ENCODE data around the gene ABCB7.
"Not testable (repeated sequence)": the region's sequence is repeated elsewhere in the genome, so short reads cannot be mapped to it uniquely, and the experiment has no call there.

The ABCB7 gene

DNA sequence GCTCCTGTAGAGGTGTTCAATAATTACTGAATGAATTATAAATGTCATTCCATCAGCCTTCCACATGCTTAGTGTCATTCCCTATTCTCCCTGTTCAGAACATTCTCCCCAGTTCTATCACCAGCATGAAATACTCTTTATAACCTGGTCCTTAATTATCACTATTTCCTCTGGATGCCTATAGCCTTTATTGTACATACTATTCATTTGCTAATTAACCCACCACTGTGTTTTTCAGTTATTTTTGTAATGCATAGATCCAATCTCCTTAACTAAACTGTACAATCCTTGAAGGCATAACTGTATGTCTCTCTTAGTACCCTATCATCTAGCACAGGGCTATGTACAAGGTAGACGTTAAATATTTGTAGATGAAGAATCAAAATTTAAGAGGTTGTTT, 1.2 kb downstream of the ABCB7 start:
- peak overlapping the region; percentile 81 for H3K4me3 ChIP-seq (replicated peaks; ENCODE audit: low read depth, low read length)
- DNase-seq (ENCODE audit: low read depth) = no peak
- TF ChIP-seq, protein P1, sequence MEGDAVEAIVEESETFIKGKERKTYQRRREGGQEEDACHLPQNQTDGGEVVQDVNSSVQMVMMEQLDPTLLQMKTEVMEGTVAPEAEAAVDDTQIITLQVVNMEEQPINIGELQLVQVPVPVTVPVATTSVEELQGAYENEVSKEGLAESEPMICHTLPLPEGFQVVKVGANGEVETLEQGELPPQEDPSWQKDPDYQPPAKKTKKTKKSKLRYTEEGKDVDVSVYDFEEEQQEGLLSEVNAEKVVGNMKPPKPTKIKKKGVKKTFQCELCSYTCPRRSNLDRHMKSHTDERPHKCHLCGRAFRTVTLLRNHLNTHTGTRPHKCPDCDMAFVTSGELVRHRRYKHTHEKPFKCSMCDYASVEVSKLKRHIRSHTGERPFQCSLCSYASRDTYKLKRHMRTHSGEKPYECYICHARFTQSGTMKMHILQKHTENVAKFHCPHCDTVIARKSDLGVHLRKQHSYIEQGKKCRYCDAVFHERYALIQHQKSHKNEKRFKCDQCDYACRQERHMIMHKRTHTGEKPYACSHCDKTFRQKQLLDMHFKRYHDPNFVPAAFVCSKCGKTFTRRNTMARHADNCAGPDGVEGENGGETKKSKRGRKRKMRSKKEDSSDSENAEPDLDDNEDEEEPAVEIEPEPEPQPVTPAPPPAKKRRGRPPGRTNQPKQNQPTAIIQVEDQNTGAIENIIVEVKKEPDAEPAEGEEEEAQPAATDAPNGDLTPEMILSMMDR (IDR thresholded peaks at IDR 0.05; ENCODE audit: low read length, missing control alignments) = no peak

- TF ChIP-seq, protein P1 (IDR thresholded peaks at IDR 0.05; ENCODE audit: low read length, missing control alignments) = no peak
- DNase-seq (ENCODE audit: low read depth) = peak; percentile 29
These were observed 4.1 kb downstream of the ABCB7 start for GRCh38 chrX:75151827-75152592.

GRCh38 chrX:75149654-75150053, 6.4 kb downstream of the ABCB7 start:
- TF ChIP-seq, protein P1 (IDR thresholded peaks at IDR 0.05; ENCODE audit: low read length, missing control alignments) = no peak
- no peak overlapping the region for H3K4me3 ChIP-seq (replicated peaks; ENCODE audit: low read depth, low read length)
- DNase-seq (ENCODE audit: low read depth) = no peak

More at GRCh38 chrX:75151827-75152592, 4.1 kb downstream of the ABCB7 start:
- no peak overlapping the region for H3K4me3 ChIP-seq (replicated peaks; ENCODE audit: low read depth, low read length)

DNA sequence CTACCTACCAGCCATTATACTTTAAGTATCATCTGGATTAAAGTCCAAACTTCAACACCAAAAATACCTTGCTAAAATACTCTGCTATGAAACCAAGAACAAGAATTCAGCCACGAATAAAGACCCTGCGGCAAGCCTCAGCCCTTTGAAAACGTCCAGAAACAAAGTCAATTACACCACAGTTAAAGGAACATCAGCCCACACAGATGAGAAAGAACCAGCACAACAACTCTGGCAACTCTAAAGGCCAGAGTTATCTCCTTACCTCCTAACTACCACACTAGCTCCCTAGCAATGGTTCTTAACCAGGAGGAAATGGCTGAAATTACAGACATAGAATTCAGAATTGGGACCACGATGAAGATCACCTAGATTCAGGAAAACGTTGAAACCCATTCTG, 23.4 kb downstream of the ABCB7 start:
- DNase-seq (ENCODE audit: low read depth) = no peak
- TF ChIP-seq, protein P1 (IDR thresholded peaks at IDR 0.05; ENCODE audit: low read length, missing control alignments) = no peak
- no peak overlapping the region for H3K4me3 ChIP-seq (replicated peaks; ENCODE audit: low read depth, low read length)

DNA sequence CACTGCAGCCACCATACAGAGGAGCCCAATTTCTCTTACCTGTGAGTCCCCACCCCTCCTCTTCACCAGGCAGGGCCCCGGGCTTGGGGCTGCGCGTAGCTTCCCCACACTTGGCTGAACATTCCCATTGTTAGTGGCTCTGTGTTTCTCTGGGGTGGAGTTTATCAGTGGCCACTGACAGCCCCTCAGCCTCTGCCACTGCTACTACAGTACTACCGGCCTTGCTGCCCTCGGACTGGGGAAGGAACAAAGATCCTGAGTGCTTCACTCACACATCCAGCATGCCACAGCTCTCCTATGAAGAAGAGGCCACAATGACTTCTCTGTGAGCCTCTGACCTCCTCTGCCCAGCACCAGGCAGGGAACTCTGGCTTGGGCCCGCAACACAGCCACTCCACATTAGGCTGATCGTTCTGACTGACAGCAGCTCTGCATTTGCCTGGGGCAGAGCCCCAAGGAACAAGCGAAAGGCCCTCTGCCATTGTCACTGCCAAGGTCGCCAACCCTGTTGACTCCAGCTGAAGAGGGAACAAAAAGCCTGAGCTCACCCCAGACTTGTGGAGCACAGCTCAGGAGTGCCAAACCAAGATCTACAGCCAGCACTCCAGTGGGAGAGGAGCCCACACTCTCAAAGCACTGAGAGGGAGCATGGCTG, 24.0 kb downstream of the ABCB7 start:
- no peak for DNase-seq (ENCODE audit: low read depth)
- no peak overlapping the region for H3K4me3 ChIP-seq (replicated peaks; ENCODE audit: low read depth, low read length)

DNA sequence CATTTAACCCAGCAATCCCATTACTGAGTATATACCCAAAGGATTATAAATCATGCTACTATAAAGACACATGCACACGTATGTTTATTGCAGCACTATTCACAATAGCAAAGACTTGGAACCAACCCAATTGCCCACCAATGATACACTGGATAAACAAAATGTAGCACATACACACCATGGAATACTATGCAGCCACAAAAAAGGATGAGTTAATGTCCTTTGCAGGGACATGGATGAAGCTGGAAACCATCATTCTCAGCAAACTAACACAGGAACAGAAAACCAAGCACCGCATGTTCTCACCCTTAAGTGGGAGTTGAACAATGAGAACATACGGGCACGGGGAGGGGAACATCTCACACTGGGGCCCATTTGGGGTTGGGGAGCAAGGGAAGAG, 27.0 kb downstream of the ABCB7 start:
- not testable (repeated sequence) for DNase-seq (ENCODE audit: low read depth); H3K4me3 ChIP-seq (replicated peaks; ENCODE audit: low read depth, low read length)

More for the DNA sequence above, 24.0 kb downstream of the ABCB7 start:
- TF ChIP-seq, protein P1 (IDR thresholded peaks at IDR 0.05; ENCODE audit: low read length, missing control alignments) = no peak

- no peak overlapping the region for H3K4me3 ChIP-seq (replicated peaks; ENCODE audit: low read depth, low read length)
- DNase-seq (ENCODE audit: low read depth) = no peak
- TF ChIP-seq, protein P1 (IDR thresholded peaks at IDR 0.05; ENCODE audit: low read length, missing control alignments) = no peak
These were observed 37.8 kb downstream of the ABCB7 start for GRCh38 chrX:75118296-75118695.

Data from fibroblast of pulmonary artery (primary cell).